IPS-20b (cell line): Measurements from ENCODE around the gene SLITRK3.
"Not testable (repeated sequence)": the region's sequence is repeated elsewhere in the genome, so short reads cannot be mapped to it uniquely, and the experiment has no call there.

Experiments used
- H3K27ac ChIP-seq: one replicate; pipeline ENCODE4 v1.5.1; 2013; ENCODE audit warnings: low read length
- H3K27me3 ChIP-seq: 2 replicates; pipeline ENCODE4 v1.6.1; 2013; ENCODE audit warnings: mild to moderate bottlenecking, low read length, inconsistent platforms; ENCODE audit not compliant: insufficient read depth
- H3K36me3 ChIP-seq: 2 replicates; pipeline ENCODE4 v1.6.1; 2013; ENCODE audit warnings: low read depth, mild to moderate bottlenecking, inconsistent platforms, low read length, moderate library complexity; ENCODE audit not compliant: insufficient read depth
- H3K4me1 ChIP-seq: 2 replicates; pipeline ENCODE4 v1.6.1; 2013; ENCODE audit warnings: mild to moderate bottlenecking, control low read depth, inconsistent platforms, low read length, moderate library complexity; ENCODE audit not compliant: insufficient read depth
- H3K4me3 ChIP-seq: 2 replicates; pipeline ENCODE4 v1.5.1; 2013; ENCODE audit warnings: mild to moderate bottlenecking, low read length, inconsistent platforms
- H3K9ac ChIP-seq: 2 replicates; pipeline ENCODE4 v1.6.1; 2013; ENCODE audit warnings: low read depth, mild to moderate bottlenecking, inconsistent platforms, low read length, moderate library complexity
- H3K9me3 ChIP-seq: 2 replicates; pipeline ENCODE4 v1.6.1; 2013; ENCODE audit warnings: mild to moderate bottlenecking, low read depth, low read length, inconsistent platforms; ENCODE audit not compliant: insufficient read depth

The SLITRK3 gene

DNA sequence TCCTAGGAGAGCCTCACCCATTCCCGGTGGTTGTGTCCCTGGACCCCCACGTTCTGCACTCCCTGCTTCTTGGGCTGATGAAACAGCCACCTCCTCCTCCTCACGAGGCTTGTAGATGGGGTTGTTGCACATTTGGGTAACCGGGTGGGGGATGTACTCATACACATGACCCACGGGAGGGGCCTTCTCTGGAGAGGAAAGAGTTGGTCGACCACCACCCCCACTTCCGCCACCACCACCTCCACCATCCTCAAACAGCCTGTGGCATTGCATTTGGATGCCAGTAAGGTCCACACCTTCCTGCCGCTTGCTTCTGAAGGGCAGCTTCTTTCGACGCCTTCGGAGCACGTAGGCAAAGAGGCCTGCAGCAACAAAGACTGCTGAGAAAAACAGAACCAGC lies 7.7 kb downstream of the SLITRK3 start:
- H3K4me3 ChIP-seq = no peak overlapping the region
- no peaks in the 10 kb centered on the region for H3K9me3 ChIP-seq
- H3K4me1 ChIP-seq = peaks cover 5% of the 10 kb centered on the region; the same call in 1 of the 2 replicates
- H3K27me3 ChIP-seq = peaks cover 9% of the 10 kb centered on the region
- no peak overlapping the region for H3K27ac ChIP-seq
- H3K36me3 ChIP-seq = no peaks in the 10 kb centered on the region
- H3K9ac ChIP-seq = no peak overlapping the region

DNA sequence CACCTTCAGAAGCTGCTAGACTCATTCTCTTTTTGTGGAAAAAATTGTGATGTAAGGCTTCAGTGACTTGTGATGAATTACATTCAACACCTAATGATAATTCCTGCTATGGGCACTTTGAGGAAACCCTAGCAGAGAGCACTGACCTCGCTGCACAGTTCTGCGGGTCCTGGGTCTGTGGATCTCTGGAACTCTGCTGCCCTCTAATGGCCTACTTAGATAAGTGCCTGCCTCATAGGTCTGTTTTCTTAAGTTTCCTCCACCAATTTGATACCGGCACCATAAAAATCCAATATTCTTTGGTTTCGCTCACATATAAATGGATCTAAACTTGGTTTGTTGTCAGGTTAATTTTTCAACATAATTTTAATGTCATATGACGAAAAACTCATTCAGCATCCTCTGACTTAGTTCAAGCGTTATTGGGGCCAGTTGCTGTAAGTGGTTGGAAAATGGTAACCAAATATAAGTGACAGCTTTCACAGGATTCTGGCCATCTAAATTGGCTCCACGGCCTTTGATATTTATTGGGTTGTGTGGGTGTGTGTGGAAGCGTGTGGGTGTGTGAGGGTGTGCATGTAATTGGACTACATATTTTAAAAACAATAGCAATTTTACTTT lies 10.4 kb downstream of the SLITRK3 start:
- Histone ChIP-seq H3K4me1 (peaks cover 3% of the 10 kb centered on the region; the same call in 1 of the 2 replicates), H3K27ac (no peak overlapping the region)

DNA sequence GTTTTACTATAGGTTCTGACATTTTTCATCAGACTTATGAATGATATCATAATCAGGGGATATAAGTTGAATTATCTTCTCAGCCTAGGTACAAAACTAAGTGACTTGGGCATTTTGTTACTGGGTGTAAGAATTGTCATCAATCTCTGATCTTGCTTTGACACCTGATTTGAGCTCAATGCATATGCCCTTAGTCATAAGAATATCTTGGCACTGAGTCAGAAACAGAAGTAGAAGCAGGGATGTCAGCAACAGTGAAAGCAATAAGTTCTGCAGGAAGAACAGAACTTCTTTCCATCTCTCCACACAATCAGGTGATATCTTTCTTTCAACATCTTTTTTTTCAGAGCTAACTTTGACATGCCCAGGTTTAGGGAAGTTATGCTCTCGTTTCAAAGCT lies 14.6 kb downstream of the SLITRK3 start:
- peaks cover 3% of the 10 kb centered on the region; the same call in 1 of the 2 replicates for H3K4me1 ChIP-seq
- no peaks in the 10 kb centered on the region for H3K36me3 ChIP-seq
- H3K4me3 ChIP-seq = no peak overlapping the region
- H3K27me3 ChIP-seq = no peaks in the 10 kb centered on the region
- no peaks in the 10 kb centered on the region for H3K9me3 ChIP-seq
- H3K9ac ChIP-seq = no peak overlapping the region
- no peak overlapping the region for H3K27ac ChIP-seq

More for the DNA sequence above, 10.4 kb downstream of the SLITRK3 start:
- Histone ChIP-seq H3K9me3 (no peaks in the 10 kb centered on the region), H3K36me3 (no peaks in the 10 kb centered on the region), H3K27me3 (no peaks in the 10 kb centered on the region), H3K9ac (no peak overlapping the region), H3K4me3 (no peak overlapping the region)

DNA sequence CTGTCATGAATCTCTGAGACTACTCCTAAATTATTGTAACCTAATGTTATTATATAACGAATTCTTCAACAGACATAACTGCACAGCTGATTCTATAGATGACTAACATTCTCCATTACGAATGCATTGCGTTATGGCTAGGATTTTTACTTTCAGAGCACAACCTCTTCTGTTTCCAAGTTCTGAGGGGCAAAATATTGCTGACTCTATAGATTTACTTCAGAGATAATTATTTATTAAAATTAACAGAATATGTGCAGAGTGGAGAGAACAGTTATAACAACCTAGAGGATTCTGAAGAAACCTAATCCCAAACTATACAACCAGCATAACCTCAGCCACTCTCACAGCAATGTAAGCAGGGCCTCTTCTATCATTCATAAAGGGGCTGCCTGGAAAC lies 25.9 kb downstream of the SLITRK3 start:
- Histone ChIP-seq H3K9me3 (no peaks in the 10 kb centered on the region), H3K27ac (no peak overlapping the region), H3K4me1 (no peaks in the 10 kb centered on the region), H3K4me3 (no peak overlapping the region), H3K9ac (no peak overlapping the region), H3K27me3 (no peaks in the 10 kb centered on the region), H3K36me3 (no peaks in the 10 kb centered on the region)

DNA sequence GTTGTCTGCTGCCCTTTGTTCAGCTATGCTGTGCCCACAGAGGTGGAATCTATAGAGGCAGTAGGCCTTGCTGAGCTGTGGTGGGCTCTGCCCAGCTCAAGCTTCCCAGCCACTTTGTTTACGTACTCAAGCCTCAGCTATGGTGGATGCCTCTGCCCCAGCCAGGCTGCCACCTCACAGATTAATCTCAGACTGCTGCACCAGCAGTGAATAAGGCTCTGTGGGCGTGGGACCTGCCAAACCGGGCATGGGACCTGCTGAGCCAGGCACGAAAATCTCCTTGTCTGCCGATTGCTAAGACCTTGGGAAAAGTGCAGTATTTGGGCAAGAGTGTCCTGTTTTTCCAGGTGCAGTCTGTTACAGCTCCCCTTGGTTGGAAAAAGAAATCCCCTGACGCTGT lies 26.8 kb downstream of the SLITRK3 start:
- Histone ChIP-seq H3K4me1 (no peaks in the 10 kb centered on the region), H3K9me3 (no peaks in the 10 kb centered on the region), H3K4me3 (no peak overlapping the region), H3K36me3 (no peaks in the 10 kb centered on the region), H3K27ac (no peak overlapping the region), H3K9ac (no peak overlapping the region), H3K27me3 (no peaks in the 10 kb centered on the region)

DNA sequence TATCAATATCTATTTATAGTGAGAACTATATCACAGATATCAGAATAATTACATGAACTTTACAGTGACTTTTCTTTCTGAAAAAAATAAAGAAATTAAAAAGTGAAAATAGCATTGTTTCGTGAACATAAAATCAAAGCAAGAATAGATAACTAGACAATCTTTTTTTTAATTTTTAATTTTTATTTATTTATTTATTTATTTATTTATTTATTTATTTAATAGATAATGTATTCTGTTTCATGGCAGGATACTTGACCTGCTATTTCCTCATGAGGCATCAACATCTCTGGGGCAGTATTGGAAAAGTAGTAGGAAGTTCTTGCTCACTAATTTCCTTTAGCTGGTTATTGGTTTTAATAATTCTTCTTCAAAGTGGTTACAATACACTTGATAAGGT lies 33.3 kb downstream of the SLITRK3 start:
- no peaks in the 10 kb centered on the region for H3K27me3 ChIP-seq
- H3K27ac ChIP-seq = no peak overlapping the region
- H3K9me3 ChIP-seq = no peaks in the 10 kb centered on the region
- no peaks in the 10 kb centered on the region for H3K36me3 ChIP-seq
- H3K4me3 ChIP-seq = no peak overlapping the region
- no peaks in the 10 kb centered on the region for H3K4me1 ChIP-seq
- no peak overlapping the region for H3K9ac ChIP-seq

DNA sequence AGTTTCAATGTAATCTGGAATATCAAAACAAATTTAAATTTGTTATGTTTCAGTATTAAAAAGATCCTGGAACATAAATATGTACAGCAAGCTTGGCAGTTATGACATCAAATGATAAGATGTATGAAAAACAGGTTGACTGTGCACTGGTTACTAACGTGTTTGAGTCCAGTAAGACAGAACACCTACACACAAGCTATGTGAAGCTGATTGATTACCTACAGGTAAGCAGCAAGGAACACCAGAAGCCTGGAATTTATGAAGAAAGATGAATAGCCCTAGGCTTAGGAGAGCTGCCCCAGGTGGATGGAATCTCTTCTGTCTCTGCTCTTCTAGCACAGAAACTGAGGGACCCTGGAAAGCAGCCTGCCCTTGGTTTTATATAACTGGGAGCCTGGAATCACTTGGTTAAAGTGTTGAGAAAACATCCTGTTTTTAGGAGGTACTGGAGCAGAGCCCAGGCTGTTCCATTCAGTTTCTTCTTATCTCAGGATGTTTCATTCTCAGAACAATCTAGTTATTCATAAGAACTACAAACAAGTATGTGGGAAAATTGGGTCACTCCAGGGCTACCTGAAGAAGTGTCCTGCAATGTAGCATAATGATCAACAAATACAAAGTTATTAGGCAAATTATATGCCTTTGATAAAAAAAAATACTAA lies 36.3 kb downstream of the SLITRK3 start:
- no peak overlapping the region for H3K27ac ChIP-seq
- no peaks in the 10 kb centered on the region for H3K36me3 ChIP-seq
- no peaks in the 10 kb centered on the region for H3K27me3 ChIP-seq
- no peaks in the 10 kb centered on the region for H3K9me3 ChIP-seq
- H3K4me1 ChIP-seq = no peaks in the 10 kb centered on the region
- H3K9ac ChIP-seq = no peak overlapping the region
- no peak overlapping the region for H3K4me3 ChIP-seq

DNA sequence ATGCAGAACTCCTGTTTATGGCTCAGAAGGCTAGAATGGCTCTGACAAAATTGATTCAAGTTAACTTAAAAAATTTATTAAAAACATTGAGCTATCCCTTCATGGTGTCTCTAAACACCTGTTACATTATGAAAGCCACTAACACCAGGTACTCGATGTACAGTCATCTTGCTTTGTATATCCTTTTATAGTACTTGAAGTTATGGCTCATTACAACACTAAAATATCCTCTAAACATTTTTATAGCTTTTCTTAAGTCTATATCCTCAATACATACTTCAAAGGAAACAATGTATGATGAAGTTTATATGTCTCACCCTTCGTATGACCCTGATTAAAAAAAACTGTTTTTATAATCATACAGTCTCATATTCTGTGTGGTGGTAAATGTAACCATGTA lies 38.2 kb downstream of the SLITRK3 start:
- no peak overlapping the region for H3K4me3 ChIP-seq
- H3K27ac ChIP-seq = no peak overlapping the region
- H3K9ac ChIP-seq = no peak overlapping the region
- H3K27me3 ChIP-seq = no peaks in the 10 kb centered on the region
- no peaks in the 10 kb centered on the region for H3K9me3 ChIP-seq
- no peaks in the 10 kb centered on the region for H3K4me1 ChIP-seq
- no peaks in the 10 kb centered on the region for H3K36me3 ChIP-seq

DNA sequence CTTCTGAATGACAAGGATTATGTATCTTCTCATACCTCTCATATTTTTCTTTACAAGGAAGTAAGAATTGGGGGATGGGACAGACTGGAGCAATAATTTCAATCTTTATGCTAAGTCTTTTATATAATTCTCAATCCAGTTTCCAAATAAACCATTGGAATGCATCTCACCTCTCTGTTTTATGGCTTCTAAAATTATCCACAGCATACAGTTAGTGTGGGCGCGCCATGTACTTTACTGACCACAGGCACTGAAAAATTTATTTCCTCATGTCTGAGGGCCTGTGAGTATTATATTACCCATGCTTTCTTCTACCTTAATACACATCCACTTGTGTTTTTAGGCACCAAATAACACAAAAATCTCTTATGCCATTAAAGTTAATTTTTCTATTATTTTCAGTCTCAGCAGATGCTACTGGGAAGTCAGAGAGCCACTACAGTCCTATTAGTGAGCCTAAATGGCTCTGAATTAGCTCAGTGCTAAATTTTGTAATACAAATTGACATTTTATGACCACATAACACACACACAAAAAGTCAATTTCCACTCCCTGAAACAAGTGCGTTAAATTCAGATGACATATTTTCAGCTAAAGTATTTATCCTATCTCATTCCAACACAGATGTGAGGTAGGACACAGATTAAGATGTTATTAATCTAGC lies 39.3 kb downstream of the SLITRK3 start:
- Histone ChIP-seq H3K9me3 (no peaks in the 10 kb centered on the region), H3K36me3 (no peaks in the 10 kb centered on the region), H3K4me3 (no peak overlapping the region), H3K9ac (no peak overlapping the region), H3K4me1 (no peaks in the 10 kb centered on the region), H3K27ac (no peak overlapping the region), H3K27me3 (no peaks in the 10 kb centered on the region)

DNA sequence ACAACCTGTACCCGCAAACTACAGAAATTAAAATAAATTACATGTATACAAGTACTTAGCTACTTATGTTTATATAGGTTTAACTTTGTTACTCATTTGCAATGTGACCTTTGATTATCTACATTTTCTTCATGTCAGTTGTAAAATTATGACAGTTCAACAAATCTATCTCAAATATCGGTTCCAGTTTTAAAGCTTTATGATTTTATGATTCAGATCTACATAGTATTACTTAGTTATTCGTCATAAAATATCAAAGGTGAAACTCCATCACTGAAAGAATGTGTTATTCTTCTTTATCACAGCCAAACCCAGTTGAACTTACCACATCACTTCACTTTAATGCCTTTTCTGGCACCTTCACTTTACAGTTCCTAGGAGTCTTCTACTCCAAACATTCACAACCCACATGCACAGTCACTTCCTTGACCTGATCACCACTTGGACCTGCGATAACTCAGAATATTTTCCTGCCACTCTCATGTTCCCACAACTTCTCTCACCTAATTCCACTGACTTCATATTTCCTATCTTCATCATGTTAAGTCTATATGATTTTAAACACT lies 47.2 kb downstream of the SLITRK3 start:
- H3K27me3 ChIP-seq = no peaks in the 10 kb centered on the region
- H3K4me3 ChIP-seq = no peak overlapping the region
- no peak overlapping the region for H3K9ac ChIP-seq
- no peaks in the 10 kb centered on the region for H3K9me3 ChIP-seq
- H3K4me1 ChIP-seq = no peaks in the 10 kb centered on the region
- no peaks in the 10 kb centered on the region for H3K36me3 ChIP-seq
- no peak overlapping the region for H3K27ac ChIP-seq

DNA sequence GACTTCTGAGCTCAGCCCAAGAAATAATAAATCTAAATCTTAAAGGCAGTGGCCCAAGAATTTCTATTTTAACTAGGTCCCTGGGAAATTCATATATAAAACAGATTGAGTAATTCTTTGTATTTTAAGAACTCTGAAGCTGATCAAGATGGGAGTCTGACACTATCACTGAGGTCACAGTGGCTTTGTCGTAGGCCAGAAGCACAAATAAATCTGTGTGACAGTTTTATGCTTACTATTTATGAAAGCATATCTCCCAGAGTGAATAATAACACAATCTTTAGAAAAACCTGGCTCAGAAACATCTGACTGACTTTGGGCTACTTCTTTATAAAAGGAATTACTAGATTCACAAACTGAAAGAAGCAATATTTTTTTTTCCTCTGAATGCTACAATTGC lies 51.9 kb downstream of the SLITRK3 start:
- H3K27ac ChIP-seq = no peak overlapping the region
- H3K4me1 ChIP-seq = no peaks in the 10 kb centered on the region
- peaks cover 4% of the 10 kb centered on the region; the same call in 1 of the 2 replicates for H3K9me3 ChIP-seq
- H3K36me3 ChIP-seq = no peaks in the 10 kb centered on the region
- H3K9ac ChIP-seq = no peak overlapping the region
- no peak overlapping the region for H3K4me3 ChIP-seq
- no peaks in the 10 kb centered on the region for H3K27me3 ChIP-seq

DNA sequence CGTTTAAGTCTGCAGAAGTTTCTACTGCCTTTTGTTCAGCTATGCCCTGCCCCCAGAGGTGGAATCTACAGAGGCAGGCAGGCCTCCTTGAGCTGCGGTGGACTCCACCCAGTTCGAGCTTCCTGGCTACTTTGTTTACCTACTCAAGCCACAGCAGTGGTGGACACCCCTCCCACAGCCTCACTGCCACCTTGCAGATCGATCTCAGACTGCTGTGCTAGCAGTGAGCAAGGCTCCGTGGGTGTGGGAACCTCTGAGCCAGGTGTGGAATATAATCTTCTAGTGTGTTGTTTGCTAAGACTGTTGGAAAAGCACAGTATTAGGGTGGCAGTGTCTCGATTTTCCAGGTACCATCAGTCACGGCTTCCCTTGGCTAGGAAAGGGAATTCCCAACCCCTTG lies 56.3 kb downstream of the SLITRK3 start:
- not testable (repeated sequence) for H3K36me3 ChIP-seq, H3K4me1 ChIP-seq, H3K9ac ChIP-seq, H3K4me3 ChIP-seq, H3K27ac ChIP-seq, H3K27me3 ChIP-seq, H3K9me3 ChIP-seq
